GM18507 (cell line): ENCODE results near the gene CCDC102A.
"Not testable (repeated sequence)": the region's sequence is repeated elsewhere in the genome, so short reads cannot be mapped to it uniquely, and the experiment has no call there.

Experiments
- DNase-seq: peaks from one replicate; pipeline ENCODE4 v3.0.0; 2011; ENCODE audit warnings: low read depth; ENCODE audit not compliant: insufficient read length; ENCODE audit errors: extremely low spot score
- FAIRE-seq: peaks from 2 replicates; lab custom pipeline; 2011; peaks lifted over from hg19 to GRCh38; lab: Jason Lieb, UNC

Gene CCDC102A

DNA sequence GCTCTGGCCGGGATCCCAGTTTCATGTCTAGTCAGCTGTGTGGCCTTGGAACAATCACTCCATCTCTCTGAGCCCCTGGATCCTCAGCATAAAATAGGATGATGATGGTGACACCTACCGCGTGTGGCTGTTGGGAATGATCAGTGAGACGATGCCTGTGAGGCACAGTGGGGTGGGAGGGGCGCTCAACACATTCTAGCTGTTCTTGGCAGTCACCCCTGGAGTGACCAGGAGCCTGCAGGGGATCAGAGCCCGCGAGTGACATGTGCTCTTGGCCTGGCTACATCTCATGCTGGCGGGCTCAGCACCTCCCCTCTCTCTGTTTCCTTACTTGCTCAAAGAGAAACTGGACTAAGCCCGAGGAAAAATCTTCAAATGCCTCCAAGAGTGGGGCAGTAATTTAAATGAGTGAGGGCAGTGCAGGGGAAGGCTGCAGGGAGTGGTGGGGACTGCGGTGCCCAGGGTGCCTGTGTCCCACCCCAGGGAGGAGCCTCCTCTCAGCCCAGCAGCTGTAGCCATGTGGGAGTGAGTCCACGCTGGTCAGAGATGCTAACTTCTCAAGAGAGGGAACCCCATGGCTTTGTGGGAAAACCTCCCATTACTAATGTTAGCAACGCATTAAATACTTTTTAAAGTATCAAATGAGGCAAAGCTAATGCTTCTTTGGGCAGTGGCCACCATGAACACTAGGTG is 27.0 kb downstream of the CCDC102A start:
- no peak for DNase-seq
- no peak for FAIRE-seq

- DNase-seq: no peak
- no peak for FAIRE-seq
Observed at GRCh38 chr16:57508035-57508425, 28.3 kb downstream of the CCDC102A start.

DNA sequence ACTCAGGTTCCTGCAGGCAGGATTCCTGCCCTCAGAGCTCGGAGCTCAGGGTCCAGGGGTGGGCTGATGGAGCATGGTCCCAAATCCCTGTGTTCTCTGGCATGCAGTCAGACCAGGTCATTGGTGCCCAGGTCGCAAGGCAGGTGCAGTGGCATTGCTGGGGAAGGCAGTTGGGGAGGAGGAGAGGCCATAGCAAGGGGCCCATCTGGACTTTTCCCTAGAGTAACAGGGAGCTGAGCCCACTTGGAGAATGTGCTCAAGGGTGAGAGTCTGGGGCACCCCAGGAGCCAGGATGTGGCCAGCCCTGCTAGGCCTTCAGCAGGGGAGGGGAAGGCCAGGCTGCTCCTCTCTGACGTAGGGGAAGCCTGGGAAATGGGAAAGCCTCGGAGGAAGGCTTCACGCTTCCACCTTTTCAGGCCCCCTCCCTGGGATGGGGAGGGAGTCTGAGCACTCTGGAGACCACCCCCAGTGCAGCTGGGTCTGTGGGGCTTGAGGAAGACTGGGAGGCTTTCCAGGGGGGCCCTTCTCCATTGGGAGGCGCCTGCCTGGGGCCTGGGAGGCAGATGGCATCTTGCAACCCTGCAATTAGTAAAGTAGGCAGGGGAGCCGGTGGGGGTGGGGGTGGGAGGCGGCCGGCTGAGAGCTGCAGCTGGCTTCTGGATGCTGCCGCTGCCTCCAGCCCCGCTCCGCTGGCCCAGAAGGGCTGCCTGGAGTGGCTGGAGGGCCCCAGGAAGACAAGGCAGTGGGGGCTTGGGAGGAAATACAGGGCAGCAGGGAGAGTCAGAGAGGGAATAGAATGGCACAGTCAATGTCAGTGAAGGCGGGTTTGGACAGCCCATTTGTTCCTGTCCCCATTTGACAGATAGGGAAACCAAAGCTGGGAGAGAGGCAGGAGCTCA is 29.0 kb downstream of the CCDC102A start:
- no peak for FAIRE-seq
- DNase-seq: no peak

DNA sequence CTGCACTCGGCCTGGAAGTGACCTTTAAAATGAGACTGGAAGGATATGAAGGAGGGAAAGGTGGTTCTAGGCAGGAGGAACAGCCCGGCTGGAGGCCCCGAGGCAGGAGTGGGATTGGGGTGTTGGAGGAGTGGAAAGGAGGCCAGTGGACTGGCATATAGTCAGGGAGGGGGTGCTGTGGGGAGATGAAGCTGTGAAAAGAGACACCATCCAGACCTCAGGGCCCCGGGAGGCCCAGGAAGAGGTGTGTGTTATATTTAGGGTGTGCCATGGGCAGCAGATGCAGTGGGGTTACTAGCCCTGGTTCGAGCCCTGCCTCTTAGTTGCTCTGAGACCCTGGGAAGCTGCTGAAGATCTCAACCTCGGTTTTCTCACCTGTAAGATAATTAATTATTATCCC is 31.2 kb downstream of the CCDC102A start:
- no peak for DNase-seq
- FAIRE-seq: no peak

- DNase-seq: no peak
- FAIRE-seq: no peak
Observed at GRCh38 chr16:57504491-57504890, 31.9 kb downstream of the CCDC102A start.

DNA sequence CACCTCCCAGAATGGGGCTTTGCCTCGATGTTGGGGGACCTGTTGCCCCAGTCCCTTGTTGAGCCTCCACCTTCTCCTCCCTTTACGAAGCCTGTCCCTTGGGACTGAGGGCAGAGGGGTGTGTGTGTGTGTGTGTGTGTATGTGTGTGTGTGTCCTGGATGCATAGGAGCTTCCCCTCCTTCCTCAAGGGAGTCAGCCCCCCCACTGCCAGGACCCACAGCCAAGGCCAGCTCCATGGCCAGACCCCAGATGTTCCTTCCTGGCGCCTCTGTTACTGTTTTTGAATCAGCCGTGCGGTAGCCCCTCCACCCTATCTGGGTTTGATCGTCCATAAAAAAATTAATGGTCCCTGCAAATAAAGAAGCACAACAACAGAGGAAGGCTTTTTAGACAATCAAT is 32.4 kb downstream of the CCDC102A start:
- FAIRE-seq: no peak

GRCh38 chr16:57503366-57503765 is 33.0 kb downstream of the CCDC102A start:
- no peak for FAIRE-seq
- no peak for DNase-seq

More for the DNA sequence above, 32.4 kb downstream of the CCDC102A start:
- DNase-seq: no peak

DNA sequence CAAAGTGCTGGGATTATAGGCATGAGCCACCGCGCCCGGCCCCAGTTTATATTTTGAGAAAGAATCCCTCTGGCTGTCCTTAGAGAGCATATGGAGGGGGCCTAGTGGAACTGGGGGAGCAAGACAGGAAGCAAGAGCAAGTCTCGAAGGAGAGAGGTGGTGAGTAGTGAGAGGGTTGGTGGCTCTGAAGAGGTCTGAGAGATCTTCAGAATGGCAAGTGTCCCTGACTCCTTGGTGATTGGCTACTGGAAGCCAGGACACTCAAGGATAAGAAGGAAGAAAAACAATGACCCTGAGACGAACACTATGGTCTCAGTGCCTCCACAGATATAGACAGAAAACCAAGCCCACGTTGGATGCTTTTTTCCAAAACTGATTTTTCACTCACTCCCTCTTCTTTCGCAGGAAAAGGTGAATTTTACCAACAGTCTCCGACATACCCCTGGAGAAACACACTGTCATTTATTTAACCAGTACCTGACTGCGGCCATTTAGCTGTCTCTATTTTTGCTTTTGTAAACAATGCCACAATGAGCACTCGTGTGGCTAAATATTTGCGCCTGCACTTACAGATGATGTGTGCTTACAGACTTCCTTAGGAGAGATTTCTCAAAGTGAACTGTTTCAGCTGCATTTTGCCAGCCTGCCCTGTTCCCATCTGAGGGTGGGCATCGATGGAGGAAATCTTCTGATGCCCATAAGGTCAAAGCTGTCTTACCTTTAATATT is 34.2 kb downstream of the CCDC102A start:
- FAIRE-seq: no peak
- no peak for DNase-seq

DNA sequence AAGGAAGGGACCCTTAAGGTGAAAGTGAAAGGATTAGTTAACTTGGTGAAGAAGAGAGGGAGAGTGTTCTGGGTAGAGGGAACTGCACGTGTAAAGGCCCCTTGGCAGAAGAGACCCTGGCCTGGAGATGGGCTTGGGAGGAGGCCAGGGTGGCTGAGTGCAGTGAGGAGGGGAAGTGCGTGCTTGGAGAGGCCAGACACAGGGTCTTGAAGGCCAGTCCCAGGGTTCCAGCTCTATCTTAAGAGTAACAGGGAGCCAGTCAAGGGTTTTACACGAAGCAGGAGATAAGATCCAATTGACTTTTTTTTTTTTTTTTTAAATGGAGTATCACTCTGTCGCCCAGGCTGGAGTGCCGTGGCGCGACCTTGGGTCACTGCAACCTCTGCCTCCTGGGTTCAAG is 34.9 kb downstream of the CCDC102A start:
- DNase-seq (no peak), FAIRE-seq (no peak)

DNA sequence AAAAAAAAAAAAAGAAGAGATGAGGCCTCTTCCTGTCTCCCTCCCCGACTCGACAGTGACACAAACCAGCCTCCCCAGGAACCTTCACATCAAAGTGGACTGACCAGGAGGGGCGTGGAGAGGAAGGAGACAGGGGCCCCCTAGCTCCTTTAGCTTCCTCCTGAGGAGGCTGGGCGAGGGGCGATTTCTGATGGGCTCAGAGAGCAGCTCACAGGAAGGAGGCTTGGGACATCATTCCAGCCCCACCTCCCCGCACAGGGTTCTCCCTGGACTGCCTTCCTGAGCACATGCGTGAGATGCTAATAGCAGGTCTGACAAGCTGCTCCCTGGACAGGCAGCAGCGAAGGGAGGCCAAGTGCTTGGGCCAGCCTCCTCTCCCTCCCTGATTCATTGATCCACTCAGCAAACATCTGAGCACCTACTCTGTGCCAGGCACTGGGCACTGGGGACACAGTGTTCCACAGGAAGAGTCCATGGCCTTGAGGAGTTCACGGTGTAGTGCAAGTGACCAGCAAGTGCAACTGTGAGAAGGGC is 35.7 kb downstream of the CCDC102A start:
- DNase-seq (no peak), FAIRE-seq (no peak)

GRCh38 chr16:57499941-57500340 is 36.4 kb downstream of the CCDC102A start:
- not testable (repeated sequence) for DNase-seq, FAIRE-seq

GRCh38 chr16:57498031-57498430 is 38.3 kb downstream of the CCDC102A start:
- DNase-seq: no peak
- no peak for FAIRE-seq

DNA sequence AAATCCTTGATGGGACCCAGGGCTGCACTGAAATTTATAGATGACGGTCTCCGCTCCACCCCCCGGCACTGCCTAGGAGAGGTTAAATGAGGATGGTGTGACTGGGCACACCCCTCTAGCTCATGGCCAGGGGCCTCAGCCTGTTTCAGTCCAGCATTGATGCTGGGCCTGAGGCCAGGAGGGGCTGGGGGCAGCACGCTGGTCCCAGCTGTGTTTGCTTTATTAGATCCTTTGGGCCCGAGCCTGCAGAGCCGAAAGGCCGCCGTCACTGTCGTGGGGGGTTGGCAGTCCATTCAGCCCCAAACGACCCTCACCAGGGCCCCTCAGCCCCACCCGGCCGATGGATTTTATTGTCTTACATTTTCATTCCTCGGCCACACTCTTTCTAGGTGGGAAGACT is 39.2 kb downstream of the CCDC102A start:
- FAIRE-seq: no peak

DNA sequence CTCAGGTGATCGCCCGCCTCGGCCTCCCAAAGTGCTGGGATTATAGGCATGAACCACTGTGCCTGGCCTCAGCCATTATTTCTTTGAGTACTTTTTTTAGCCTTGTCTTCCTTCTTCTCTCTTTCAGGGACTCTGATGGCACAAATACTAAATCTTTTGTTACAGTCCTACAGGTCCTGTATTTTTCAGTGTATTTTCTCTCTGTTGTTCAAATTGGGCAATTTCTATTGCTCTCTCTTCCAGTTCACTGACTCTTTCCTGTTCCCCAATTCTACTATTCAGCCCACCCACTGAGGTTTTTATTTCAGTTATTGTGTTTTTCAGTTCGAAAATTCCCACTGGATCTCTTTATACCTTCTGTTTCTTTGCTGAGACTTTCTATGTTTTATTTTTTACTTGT is 42.6 kb downstream of the CCDC102A start:
- DNase-seq (no peak), FAIRE-seq (no peak)

More for the DNA sequence above, 39.2 kb downstream of the CCDC102A start:
- DNase-seq: no peak

- DNase-seq (no peak), FAIRE-seq (no peak)
Observed at GRCh38 chr16:57489229-57489628, 47.1 kb downstream of the CCDC102A start.

- DNase-seq: no peak
- FAIRE-seq: no peak
Observed at GRCh38 chr16:57486858-57487834, 49.2 kb downstream of the CCDC102A start.

DNA sequence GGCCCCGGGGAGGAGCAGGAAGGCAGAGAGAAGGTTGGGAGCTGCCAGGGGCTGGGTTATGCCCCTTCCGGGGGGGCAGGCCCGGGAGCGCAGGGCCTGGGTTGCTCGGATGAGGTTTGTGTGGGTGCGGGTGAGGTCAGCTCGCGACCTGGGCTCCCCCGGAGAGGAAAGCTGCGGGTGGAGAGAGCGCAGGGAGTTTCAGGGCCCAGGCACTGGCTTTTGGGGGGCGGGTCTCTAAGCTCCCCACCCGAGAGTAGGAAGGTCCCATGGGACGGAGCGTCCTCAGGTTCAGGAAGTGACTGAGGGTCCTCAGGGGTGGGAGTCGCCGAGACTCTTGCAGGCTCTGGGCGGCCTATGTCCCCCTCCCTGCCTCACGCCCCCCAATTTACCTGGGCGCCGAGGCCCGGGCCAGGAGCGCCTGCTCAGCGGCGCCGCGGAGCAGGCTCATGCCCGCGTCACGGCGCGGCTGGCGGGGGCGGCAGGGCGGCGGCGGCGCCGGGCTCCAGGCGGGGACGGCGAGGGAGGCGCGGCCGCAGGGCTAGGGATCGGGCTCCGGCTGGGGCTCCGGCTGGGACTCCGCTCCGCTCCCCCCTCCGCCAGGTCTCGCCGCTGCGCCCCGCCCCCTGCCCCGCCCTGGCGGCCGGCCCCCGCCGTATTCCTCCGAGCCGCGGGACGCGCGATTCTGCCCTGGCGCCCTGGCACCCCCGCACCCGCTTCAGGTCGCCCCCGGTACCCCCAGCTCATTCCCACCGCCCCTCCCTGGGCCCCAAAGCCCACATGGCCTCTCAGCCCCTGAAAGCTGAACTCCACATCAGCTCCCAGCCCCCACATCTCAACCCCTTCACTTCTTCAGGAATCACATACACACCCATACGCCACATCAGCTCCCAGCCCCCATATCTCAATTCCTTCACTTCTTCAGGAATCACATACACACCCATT is 50.2 kb downstream of the CCDC102A start, which contains the start of gene DOK4:
Gene DOK4, minus strand, starts transcription at position 578 of the 942 bp plus-strand sequence. CDS start 6,986 bp downstream, outside the sequence.
- DNase-seq (peak; percentile 86), FAIRE-seq (peak; percentile 73)
